Testis (tissue), 2 donors: ENCODE data around the gene VSTM1.

ENCODE experiments used
- CTCF ChIP-seq, 3 experiments: fragments of 450-650 bp in 2 of 3; fragments of 200-600 bp in 1 of 3; sonication (generic) in 1 of 3; IDR thresholded peaks; one replicate each; pipeline ENCODE4 v1.5.1; 2016 to 2019; ENCODE audit warnings: antibody characterized with exemption in 3 of 3, mild to moderate bottlenecking in 2 of 3, moderate library complexity in 1 of 3
- POLR2A ChIP-seq: fragments of 450-650 bp; IDR thresholded peaks from one replicate; pipeline ENCODE4 v1.6.1; 2017; ENCODE audit warnings: antibody characterized with exemption, mild to moderate bottlenecking, moderate library complexity

DNA sequence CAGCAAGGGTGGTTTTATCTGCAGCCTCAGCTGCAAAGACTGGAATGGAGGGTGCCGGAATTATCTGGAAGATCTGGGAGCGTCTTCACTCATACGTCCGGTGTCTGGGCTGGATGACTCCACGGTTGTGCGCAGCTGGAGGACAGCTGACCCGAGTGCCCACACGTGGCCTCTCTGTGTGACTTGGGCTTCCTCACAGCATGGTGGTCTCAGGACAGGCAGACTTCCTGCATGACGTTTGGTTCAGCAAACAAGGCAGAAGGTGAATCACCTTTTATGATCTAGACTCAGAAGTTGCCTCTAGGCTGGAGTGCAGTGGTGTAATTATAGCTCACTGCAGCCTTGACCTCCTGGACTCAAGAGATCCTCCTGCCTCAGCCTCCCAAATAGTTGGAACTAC lies 39.0 kb downstream of the VSTM1 start:
- TF ChIP-seq CTCF (IDR thresholded peaks at IDR 0.05) (no peak), POLR2A (no peak)
